H9 (cell line): ENCODE measurements around the gene MTMR1. TPM values are rescaled to one million over a fixed set of nuclear protein-coding genes. Genes with fewer than 3 reads are reported as not detected.

Source experiments
- DNase-seq: peaks from one replicate; pipeline ENCODE4 v3.0.0-alpha.2; 2017
- H2AFZ ChIP-seq: one replicate; pipeline ENCODE4 v1.6.1; 2013; ENCODE audit warnings: mild to moderate bottlenecking, low read length, control low read depth, moderate library complexity
- H2AK5ac ChIP-seq: 2 replicates; pipeline ENCODE4 v1.6.1; 2013; ENCODE audit warnings: low read length, control low read depth, mixed read lengths; ENCODE audit not compliant: insufficient read length
- H2BK120ac ChIP-seq: one replicate; pipeline ENCODE4 v1.6.1; 2013; ENCODE audit warnings: low read depth, mild to moderate bottlenecking, low read length, control low read depth, inconsistent platforms; ENCODE audit not compliant: poor library complexity, severe bottlenecking
- H2BK12ac ChIP-seq: 2 replicates; pipeline ENCODE4 v1.6.1; 2013; ENCODE audit warnings: low read length, control low read depth, mixed read lengths, low read depth; ENCODE audit not compliant: insufficient read length
- H2BK15ac ChIP-seq: 2 replicates; pipeline ENCODE4 v1.6.1; 2013; ENCODE audit warnings: low read depth, low read length, control low read depth
- H2BK20ac ChIP-seq: one replicate; pipeline ENCODE4 v1.6.1; 2013; ENCODE audit warnings: low read depth, mild to moderate bottlenecking, low read length, control low read depth, inconsistent platforms; ENCODE audit not compliant: poor library complexity, severe bottlenecking
- H2BK5ac ChIP-seq: 2 replicates; pipeline ENCODE4 v1.6.1; 2013; ENCODE audit warnings: low read length, control low read depth, mixed read lengths; ENCODE audit not compliant: insufficient read length
- H3K14ac ChIP-seq: 2 replicates; pipeline ENCODE4 v1.6.1; 2013; ENCODE audit warnings: low read length, control low read depth; ENCODE audit not compliant: insufficient read depth
- H3K18ac ChIP-seq: 2 replicates; pipeline ENCODE4 v1.6.1; 2013; ENCODE audit warnings: low read depth, mild to moderate bottlenecking, mixed read lengths, low read length, control low read depth; ENCODE audit not compliant: insufficient read length
- H3K23ac ChIP-seq: 2 replicates; pipeline ENCODE4 v1.6.1; 2013; ENCODE audit warnings: low read length, control low read depth, mixed read lengths, low read depth; ENCODE audit not compliant: insufficient read length
- H3K23me2 ChIP-seq: 2 replicates; pipeline ENCODE4 v1.6.1; 2013; ENCODE audit warnings: low read depth, mild to moderate bottlenecking, mixed read lengths, low read length, control low read depth; ENCODE audit not compliant: insufficient read length, poor library complexity, severe bottlenecking
- H3K27ac ChIP-seq: 2 replicates; pipeline ENCODE4 v1.5.1; 2013; ENCODE audit warnings: low read length, control low read depth, mixed read lengths, low read depth; ENCODE audit not compliant: insufficient read length
- H3K27me3 ChIP-seq: 2 replicates; pipeline ENCODE4 v1.6.1; 2013; ENCODE audit warnings: low read length, control low read depth, inconsistent platforms; ENCODE audit not compliant: insufficient read depth
- H3K4ac ChIP-seq: 2 replicates; pipeline ENCODE4 v1.6.1; 2013; ENCODE audit warnings: low read depth, mild to moderate bottlenecking, control low read depth, inconsistent platforms, low read length, moderate library complexity
- H3K4me1 ChIP-seq: 2 replicates; pipeline ENCODE4 v1.6.1; 2013; ENCODE audit warnings: low read length, control low read depth, inconsistent platforms; ENCODE audit not compliant: insufficient read depth
- H3K4me2 ChIP-seq: 2 replicates; pipeline ENCODE4 v1.6.1; 2013; ENCODE audit warnings: low read length, control low read depth, mixed read lengths; ENCODE audit not compliant: insufficient read length, insufficient read depth
- H3K56ac ChIP-seq: 2 replicates; pipeline ENCODE4 v1.6.1; 2013; ENCODE audit warnings: low read depth, mild to moderate bottlenecking, mixed read lengths, low read length, control low read depth; ENCODE audit not compliant: insufficient read length
- H3K79me1 ChIP-seq: 2 replicates; pipeline ENCODE4 v1.6.1; 2013; ENCODE audit warnings: low read depth, mild to moderate bottlenecking, moderate library complexity, low read length, control low read depth, inconsistent platforms; ENCODE audit not compliant: insufficient read depth, poor library complexity, severe bottlenecking
- H3K79me2 ChIP-seq: 2 replicates; pipeline ENCODE4 v1.6.1; 2013; ENCODE audit warnings: low read length, control low read depth, inconsistent platforms; ENCODE audit not compliant: insufficient read depth
- H3K9ac ChIP-seq: 2 replicates; pipeline ENCODE4 v1.6.1; 2013; ENCODE audit warnings: low read length, control low read depth, mixed read lengths; ENCODE audit not compliant: insufficient read length; ENCODE audit errors: extremely low read depth
- H3K9me3 ChIP-seq: one replicate; pipeline ENCODE4 v1.6.1; 2013; ENCODE audit warnings: low read depth, low read length, inconsistent platforms; ENCODE audit not compliant: control insufficient read depth
- H3T11ph ChIP-seq: one replicate; pipeline ENCODE4 v1.6.1; 2013; ENCODE audit warnings: mild to moderate bottlenecking, low read length, control low read depth, inconsistent platforms
- H4K20me1 ChIP-seq: one replicate; pipeline ENCODE4 v1.6.1; 2013; ENCODE audit not compliant: control insufficient read depth, insufficient read length, insufficient read depth
- H4K5ac ChIP-seq: 2 replicates; pipeline ENCODE4 v1.6.1; 2013; ENCODE audit warnings: low read depth, mild to moderate bottlenecking, mixed read lengths, low read length, control low read depth; ENCODE audit not compliant: insufficient read length
- H4K8ac ChIP-seq: replicated peaks from 2 replicates; pipeline ENCODE4 v1.6.1; 2013; ENCODE audit warnings: low read length, control low read depth, mixed read lengths, low read depth; ENCODE audit not compliant: insufficient read length
- H4K91ac ChIP-seq: 2 replicates; pipeline ENCODE4 v1.6.1; 2013; ENCODE audit warnings: low read depth, mild to moderate bottlenecking, moderate library complexity, mixed read lengths, low read length, control low read depth; ENCODE audit not compliant: insufficient read length
- H3K27ac Mint-ChIP-seq, 3 experiments: 2 replicates in 2 of 3; 3 replicates in 1 of 3; pipeline ENCODE4 v1.8.0; 2020 to 2021; ENCODE audit warnings: mixed read lengths in 3 of 3, mild to moderate bottlenecking in 1 of 3, moderate library complexity in 1 of 3
- H3K27me3 Mint-ChIP-seq: 2 replicates; pipeline ENCODE4 v1.8.0; 2021; ENCODE audit warnings: low read depth, mild to moderate bottlenecking, moderate library complexity, mixed read lengths
- H3K36me3 Mint-ChIP-seq, 3 experiments: 2 replicates in 2 of 3; 3 replicates in 1 of 3; pipeline ENCODE4 v1.8.0; 2020 to 2021; ENCODE audit warnings: low read depth in 3 of 3, mixed read lengths in 3 of 3; ENCODE audit not compliant: insufficient read depth in 1 of 3
- H3K4me1 Mint-ChIP-seq, 2 experiments: 2 replicates each; pipeline ENCODE4 v1.8.0; 2020; ENCODE audit warnings: mixed read lengths in 2 of 2
- H3K4me3 Mint-ChIP-seq, 2 experiments: 2 replicates in 1 of 2; 3 replicates in 1 of 2; pipeline ENCODE4 v1.8.0; 2020 to 2021; ENCODE audit warnings: mild to moderate bottlenecking in 2 of 2, mixed read lengths in 2 of 2, moderate library complexity in 1 of 2
- H3K9me3 Mint-ChIP-seq, 2 experiments: 2 replicates in 1 of 2; 3 replicates in 1 of 2; pipeline ENCODE4 v1.8.0; 2020; ENCODE audit warnings: mild to moderate bottlenecking in 2 of 2, mixed read lengths in 2 of 2, moderate library complexity in 1 of 2
- WGBS: extraction: QIAGEN DNeasy Blood & Tissue Kit; methylation state at CpG from one replicate; pipeline ENCODE4 v1.1.7; 2013; ENCODE audit warnings: missing lambda C conversion rate, low lambda C conversion rate, mixed read lengths; ENCODE audit not compliant: insufficient read length; ENCODE audit errors: extremely low coverage; 5-methylcytosine and 5-hydroxymethylcytosine counted together
- total RNA-seq: library from RNA; stranded (reverse); gene quantifications from 2 replicates; pipeline ENCODE4 v1.2.1, GENCODE V29; 2021
- TF ChIP-seq, protein P1 (sequence below): fragments of 200-600 bp; sonication (generic); conservative IDR thresholded peaks from 3 replicates; pipeline ENCODE4 v1.8.0; 2021; ENCODE audit warnings: antibody characterized with exemption, mild to moderate bottlenecking

The MTMR1 gene
- total RNA-seq, 1 experiment from 2014 or later = 25.2 TPM

DNA sequence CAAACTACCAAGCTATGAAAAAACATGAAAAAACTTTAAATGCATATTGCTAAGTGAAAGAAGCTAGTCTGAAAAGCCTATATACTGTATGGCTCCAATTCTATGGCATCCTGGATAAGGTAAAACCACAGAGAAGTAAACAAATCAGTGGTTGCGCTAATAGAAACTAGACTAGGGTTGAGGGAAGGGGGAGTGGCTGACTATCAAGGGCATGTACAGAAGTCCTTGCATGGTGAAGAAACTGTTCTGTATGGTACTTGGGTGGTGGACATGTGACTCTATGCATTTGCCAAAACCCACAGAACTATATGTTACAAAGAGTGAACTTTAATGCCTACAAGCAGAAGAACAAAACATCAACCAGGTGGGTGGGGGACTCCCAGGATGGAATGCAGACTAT, 96.8 kb downstream of the MTMR1 start:
- no peak overlapping the region for H2BK5ac ChIP-seq
- no peak overlapping the region for H2AFZ ChIP-seq
- no peaks in the 10 kb centered on the region for H3K27me3 ChIP-seq
- H2BK12ac ChIP-seq = no peak overlapping the region
- H3K4me1 ChIP-seq = no peaks in the 10 kb centered on the region
- H3K27ac ChIP-seq = no peak overlapping the region
- H3K18ac ChIP-seq = no peak overlapping the region
- no peaks in the 10 kb centered on the region for H4K20me1 ChIP-seq
- H4K8ac ChIP-seq = no peak overlapping the region
- TF ChIP-seq, protein P1, sequence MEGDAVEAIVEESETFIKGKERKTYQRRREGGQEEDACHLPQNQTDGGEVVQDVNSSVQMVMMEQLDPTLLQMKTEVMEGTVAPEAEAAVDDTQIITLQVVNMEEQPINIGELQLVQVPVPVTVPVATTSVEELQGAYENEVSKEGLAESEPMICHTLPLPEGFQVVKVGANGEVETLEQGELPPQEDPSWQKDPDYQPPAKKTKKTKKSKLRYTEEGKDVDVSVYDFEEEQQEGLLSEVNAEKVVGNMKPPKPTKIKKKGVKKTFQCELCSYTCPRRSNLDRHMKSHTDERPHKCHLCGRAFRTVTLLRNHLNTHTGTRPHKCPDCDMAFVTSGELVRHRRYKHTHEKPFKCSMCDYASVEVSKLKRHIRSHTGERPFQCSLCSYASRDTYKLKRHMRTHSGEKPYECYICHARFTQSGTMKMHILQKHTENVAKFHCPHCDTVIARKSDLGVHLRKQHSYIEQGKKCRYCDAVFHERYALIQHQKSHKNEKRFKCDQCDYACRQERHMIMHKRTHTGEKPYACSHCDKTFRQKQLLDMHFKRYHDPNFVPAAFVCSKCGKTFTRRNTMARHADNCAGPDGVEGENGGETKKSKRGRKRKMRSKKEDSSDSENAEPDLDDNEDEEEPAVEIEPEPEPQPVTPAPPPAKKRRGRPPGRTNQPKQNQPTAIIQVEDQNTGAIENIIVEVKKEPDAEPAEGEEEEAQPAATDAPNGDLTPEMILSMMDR = no peak
- no peaks in the 10 kb centered on the region for H3K4me1 Mint-ChIP-seq
- no peak overlapping the region for H4K91ac ChIP-seq
- H3K9ac ChIP-seq = no peak overlapping the region
- no peak overlapping the region for H3K4me2 ChIP-seq
- H3K27ac Mint-ChIP-seq = no peak overlapping the region; a peak in 1 of 7 replicates
- no peaks in the 10 kb centered on the region for H3K23me2 ChIP-seq
- no peak overlapping the region for H2BK20ac ChIP-seq
- no peak overlapping the region for H3K23ac ChIP-seq
- DNase-seq = no peak
- no peak overlapping the region for H3K4ac ChIP-seq
- H4K5ac ChIP-seq = no peak overlapping the region
- H2BK15ac ChIP-seq = no peak overlapping the region
- no CpG with 5 or more reads among the region's 1 CpG for WGBS
- peaks cover 58 to 64% of the 10 kb centered on the region in 2 experiments for H3K9me3 Mint-ChIP-seq
- no peaks in the 10 kb centered on the region for H3K79me1 ChIP-seq
- H2BK120ac ChIP-seq = no peak overlapping the region
- H2AK5ac ChIP-seq = no peak overlapping the region
- no peaks in the 10 kb centered on the region for H3K27me3 Mint-ChIP-seq
- H3K4me3 Mint-ChIP-seq = no peak overlapping the region
- no peaks in the 10 kb centered on the region for H3K9me3 ChIP-seq
- H3K14ac ChIP-seq = no peak overlapping the region
- no peaks in the 10 kb centered on the region for H3K79me2 ChIP-seq
- H3K56ac ChIP-seq = no peak overlapping the region
- peaks cover 34 to 69% (median 62%) of the 10 kb centered on the region in 3 experiments; a peak in 6 of 7 replicates for H3K36me3 Mint-ChIP-seq
- H3T11ph ChIP-seq = no peak overlapping the region
